WTC11 (cell line): ENCODE results near the gene SH3RF2. TPM values are rescaled to one million over a fixed set of nuclear protein-coding genes. Genes with fewer than 3 reads are reported as not detected.

Experiments
- ATAC-seq: fragments of 200-7000 bp; cut with Tn5 transposase; 2 replicates; pipeline ENCODE4 v1.10.0; 2021; ENCODE audit warnings: mild to moderate bottlenecking, moderate library complexity
- CTCF ChIA-PET: fragments of 300-600 bp; sonication (Branson Sonifier 250); formaldehyde crosslinking; loops from one replicate; lab custom pipeline; 2021; ENCODE audit warnings: antibody characterized with exemption; lab: Charles Lee
- POLR2A ChIA-PET: fragments of 350-600 bp; sonication (Branson Sonifier 250); formaldehyde crosslinking; loops from one replicate; lab custom pipeline; 2021; ENCODE audit warnings: antibody characterized with exemption; lab: Charles Lee
- DNase-seq: peaks from one replicate; pipeline ENCODE4 v3.0.0; 2021; ENCODE audit warnings: low spot score
- H3K27ac Mint-ChIP-seq: 2 replicates; pipeline ENCODE4 v1.8.0; 2021; ENCODE audit warnings: mixed read lengths
- H3K27me3 Mint-ChIP-seq: 2 replicates; pipeline ENCODE4 v1.8.0; 2021; ENCODE audit warnings: low read depth, mild to moderate bottlenecking, moderate library complexity, mixed read lengths
- H3K36me3 Mint-ChIP-seq: 2 replicates; pipeline ENCODE4 v1.8.0; 2021; ENCODE audit warnings: mixed read lengths
- H3K4me1 Mint-ChIP-seq: 2 replicates; pipeline ENCODE4 v1.8.0; 2022; ENCODE audit warnings: mixed read lengths
- H3K4me3 Mint-ChIP-seq: 2 replicates; pipeline ENCODE4 v1.8.0; 2021; ENCODE audit warnings: mild to moderate bottlenecking, moderate library complexity, mixed read lengths
- H3K9me3 Mint-ChIP-seq: 2 replicates; pipeline ENCODE4 v1.8.0; 2021; ENCODE audit warnings: mixed read lengths
- ATF3 ChIP-seq: sonication (generic); formaldehyde crosslinking; conservative IDR thresholded peaks from 2 replicates; pipeline ENCODE4 v1.8.1; 2022; ENCODE audit warnings: mild to moderate bottlenecking, missing genetic modification reagents
- ATF6 ChIP-seq: sonication (generic); formaldehyde crosslinking; IDR thresholded peaks from 2 replicates; pipeline ENCODE4 v1.8.1; 2023; ENCODE audit warnings: mild to moderate bottlenecking, missing genetic modification reagents
- CTCF ChIP-seq: fragments of 200-600 bp; IDR thresholded peaks from 2 replicates; pipeline ENCODE4 v1.8.0; 2022; ENCODE audit warnings: antibody characterized with exemption
- E2F1 ChIP-seq: sonication (generic); formaldehyde crosslinking; IDR thresholded peaks from 2 replicates; pipeline ENCODE4 v1.8.0; 2022; ENCODE audit warnings: mild to moderate bottlenecking, missing genetic modification reagents
- EMX1 ChIP-seq: fragments of 250-450 bp; sonication (Bioruptor Pico); IDR thresholded peaks from 2 replicates; pipeline ENCODE4 v1.8.0; 2021; ENCODE audit warnings: mild to moderate bottlenecking
- FOXJ3 ChIP-seq: sonication (generic); formaldehyde crosslinking; IDR thresholded peaks from 2 replicates; pipeline ENCODE4 v1.9.0; 2021; ENCODE audit warnings: missing genetic modification reagents, mild to moderate bottlenecking, borderline replicate concordance
- HMGA2 ChIP-seq: fragments of 250-450 bp; sonication (Bioruptor Pico); IDR thresholded peaks from 2 replicates; pipeline ENCODE4 v1.4.0; 2021; ENCODE audit warnings: mild to moderate bottlenecking, moderate library complexity
- JUN ChIP-seq: sonication (generic); formaldehyde crosslinking; IDR thresholded peaks from 2 replicates; pipeline ENCODE4 v1.8.0; 2023; ENCODE audit warnings: mild to moderate bottlenecking, missing genetic modification reagents
- MLX ChIP-seq: sonication (generic); formaldehyde crosslinking; IDR thresholded peaks from 2 replicates; pipeline ENCODE4 v1.8.1; 2023; ENCODE audit warnings: mild to moderate bottlenecking, missing genetic modification reagents, moderate library complexity
- NR3C1 ChIP-seq: sonication (generic); formaldehyde crosslinking; conservative IDR thresholded peaks from 2 replicates; pipeline ENCODE4 v1.8.1; 2023; ENCODE audit warnings: low read depth, mild to moderate bottlenecking, missing genetic modification reagents
- PRRX2 ChIP-seq: fragments of 250-450 bp; sonication (Bioruptor Pico); IDR thresholded peaks from 2 replicates; pipeline ENCODE4 v1.8.0; 2021; ENCODE audit warnings: mild to moderate bottlenecking
- RORB ChIP-seq: fragments of 250-450 bp; sonication (Bioruptor Pico); IDR thresholded peaks from 2 replicates; pipeline ENCODE4 v1.9.0; 2021; ENCODE audit warnings: mild to moderate bottlenecking
- TP53 ChIP-seq: sonication (generic); formaldehyde crosslinking; IDR thresholded peaks from 2 replicates; pipeline ENCODE4 v1.8.1; 2023; ENCODE audit warnings: mild to moderate bottlenecking, missing genetic modification reagents
- ZNF232 ChIP-seq: sonication (generic); formaldehyde crosslinking; IDR thresholded peaks from 2 replicates; pipeline ENCODE4 v1.8.0; 2022; ENCODE audit warnings: mild to moderate bottlenecking, missing genetic modification reagents
- ZNF532 ChIP-seq: fragments of 250-450 bp; sonication (Bioruptor Pico); IDR thresholded peaks from 2 replicates; pipeline ENCODE4 v1.9.0; 2021; ENCODE audit warnings: mild to moderate bottlenecking, borderline replicate concordance
- total RNA-seq: library from RNA; stranded (reverse); gene quantifications from 3 replicates; pipeline ENCODE4 v1.2.3, GENCODE V29; 2021

SH3RF2 gene
- total RNA-seq, 1 experiment from 2014 or later: 0.83 TPM

- ATAC-seq: no peak
- no peak overlapping the region for H3K4me3 Mint-ChIP-seq
- TF ChIP-seq NR3C1 (CRISPR knock-in tag) (no peak), RORB (CRISPR knock-in tag) (no peak), EMX1 (CRISPR knock-in tag) (no peak), FOXJ3 (CRISPR knock-in tag) (no peak), ATF3 (CRISPR knock-in tag) (no peak)
- TF ChIP-seq, all 79 proteins: peak for 0
- Mint-ChIP-seq H3K36me3 (no peaks in the 10 kb centered on the region), H3K27me3 (no peaks in the 10 kb centered on the region), H3K27ac (no peak overlapping the region), H3K4me1 (no peaks in the 10 kb centered on the region), H3K9me3 (no peaks in the 10 kb centered on the region)
- no peak for DNase-seq
- ChIA-PET CTCF (no interaction called here), POLR2A (no interaction called here)
These were observed 82.4 kb downstream of the SH3RF2 start for GRCh38 chr5:146018514-146019375.

GRCh38 chr5:146020100-146020499 is 83.7 kb downstream of the SH3RF2 start:
- ATAC-seq (no peak), DNase-seq (no peak)
- peaks cover 5% of the 10 kb centered on the region for H3K4me1 Mint-ChIP-seq
- no peaks in the 10 kb centered on the region for H3K9me3 Mint-ChIP-seq
- no peak overlapping the region for H3K4me3 Mint-ChIP-seq
- ChIA-PET CTCF (no interaction called here), POLR2A (no interaction called here)
- no peaks in the 10 kb centered on the region for H3K27me3 Mint-ChIP-seq
- H3K27ac Mint-ChIP-seq: no peak overlapping the region
- TF ChIP-seq ATF6 (CRISPR knock-in tag): no peak
- TF ChIP-seq ZNF232 (CRISPR knock-in tag): no peak
- no peak for TF ChIP-seq CTCF
- no peak for TF ChIP-seq E2F1 (CRISPR knock-in tag)
- no peak for TF ChIP-seq HMGA2
- no peak for TF ChIP-seq TP53 (CRISPR knock-in tag)
- no peak for TF ChIP-seq PRRX2 (CRISPR knock-in tag)
- no peak for TF ChIP-seq MLX
- no peaks in the 10 kb centered on the region for H3K36me3 Mint-ChIP-seq

- Mint-ChIP-seq H3K27me3 (no peaks in the 10 kb centered on the region; the same call in 1 of the 2 replicates), H3K27ac (no peak overlapping the region), H3K36me3 (no peaks in the 10 kb centered on the region), H3K4me1 (peaks cover 42% of the 10 kb centered on the region), H3K4me3 (no peak overlapping the region), H3K9me3 (no peaks in the 10 kb centered on the region)
- ATAC-seq (no peak), DNase-seq (no peak)
- TF ChIP-seq ZNF532 (CRISPR knock-in tag) (no peak), JUN (CRISPR knock-in tag) (no peak)
- POLR2A ChIA-PET: no interaction called here
- CTCF ChIA-PET: interaction anchor here (5.6 kb wide), 1 partner anchor 17 kb away, joined by 29 read pairs; no protein-coding TSS in a partner anchor
These were observed 87.7 kb downstream of the SH3RF2 start for GRCh38 chr5:146024034-146024433.
